K562 (cell line): ENCODE measurements around the gene CKAP5. TPM values are rescaled to one million over a fixed set of nuclear protein-coding genes. Genes with fewer than 3 reads are reported as not detected.
"Not testable (repeated sequence)": the region's sequence is repeated elsewhere in the genome, so short reads cannot be mapped to it uniquely, and the experiment has no call there.

Source experiments
- ATAC-seq: fragments of 200-7000 bp; cut with Tn5 transposase; 3 replicates; pipeline ENCODE4 v1.9.1; 2020; ENCODE audit warnings: moderate library complexity
- BruUV-seq: library from RNA; stranded (reverse); fragments of 400-500 nt; replicated peaks from 2 replicates; lab custom pipeline; 2021; lab: Mats Ljungman, UMichigan
- CTCF ChIA-PET: fragments of 300-600 bp; formaldehyde crosslinking; extraction: SDS; loops from one replicate; lab custom pipeline; 2021; ENCODE audit warnings: low intra/inter-chr PET ratio; lab: Yijun Ruan, JAX
- POLR2A ChIA-PET: fragments of 300-600, 350-650 bp; sonication (Branson Sonifier 250); formaldehyde crosslinking; extraction: SDS; loops from one replicate; lab custom pipeline; 2021; ENCODE audit warnings: antibody characterized with exemption, inconsistent platforms; lab: Yijun Ruan, JAX
- DNase-seq, 4 experiments: peaks; one replicate each; pipeline versions ENCODE4 v3.0.0 to v3.0.0-alpha.2; 2011 to 2018; ENCODE audit warnings: low spot score in 3 of 4, mixed read lengths in 3 of 4; ENCODE audit errors: extremely low read depth in 1 of 4
- FAIRE-seq: peaks from 2 replicates; lab custom pipeline; 2011; peaks lifted over from hg19 to GRCh38; lab: Jason Lieb, UNC
- H2AFZ ChIP-seq: 2 replicates; pipeline ENCODE4 v1.6.0; 2011; ENCODE audit warnings: low read depth, low read length, control low read depth, inconsistent platforms
- H3K27ac ChIP-seq: fragments of 200-600 bp; 3 replicates; pipeline ENCODE4 v1.8.0; 2011; ENCODE audit warnings: low read depth, mild to moderate bottlenecking, control low read depth, inconsistent platforms, low read length, moderate library complexity, mixed read lengths; ENCODE audit errors: extremely low read depth
- H3K27me3 ChIP-seq, 2 experiments: fragments of 300-600 bp in 1 of 2; 2 replicates in 1 of 2; 3 replicates in 1 of 2; pipeline versions ENCODE4 v1.6.0 to v1.8.0; 2011; ENCODE audit warnings: inconsistent platforms in 2 of 2, low read length in 2 of 2, mild to moderate bottlenecking in 1 of 2, mixed read lengths in 1 of 2, moderate library complexity in 1 of 2; ENCODE audit not compliant: control insufficient read depth in 2 of 2, insufficient read depth in 2 of 2
- H3K36me3 ChIP-seq: fragments of 300-600 bp; 3 replicates; pipeline ENCODE4 v1.8.0; 2011; ENCODE audit warnings: mild to moderate bottlenecking, low read length, inconsistent platforms; ENCODE audit not compliant: control insufficient read depth, insufficient read depth
- H3K4me1 ChIP-seq, 2 experiments: fragments of 200-600 bp in 1 of 2; replicated peaks in 1 of 2; 2 replicates in 1 of 2; 3 replicates in 1 of 2; pipeline versions ENCODE4 v1.5.1 to v1.8.0; 2011; ENCODE audit warnings: inconsistent platforms in 2 of 2, low read length in 2 of 2, mild to moderate bottlenecking in 1 of 2, mixed read lengths in 1 of 2, moderate library complexity in 1 of 2; ENCODE audit not compliant: control insufficient read depth in 2 of 2, insufficient read depth in 2 of 2
- H3K4me2 ChIP-seq: 2 replicates; pipeline ENCODE4 v1.6.1; 2011; ENCODE audit warnings: low read length, control low read depth, inconsistent platforms, mixed read lengths; ENCODE audit not compliant: insufficient read depth
- H3K4me3 ChIP-seq: fragments of 200-600 bp; sonication (generic), shearing (Covaris generic); 2 replicates; pipeline ENCODE4 v1.5.1; 2016; ENCODE audit warnings: control low read depth, inconsistent platforms
- H3K79me2 ChIP-seq: fragments of 200-600 bp; 3 replicates; pipeline ENCODE4 v1.8.0; 2011; ENCODE audit warnings: low read length, inconsistent platforms; ENCODE audit not compliant: control insufficient read depth, insufficient read depth
- H3K9ac ChIP-seq, 2 experiments: 2 replicates each; pipeline versions ENCODE4 v1.6.0 to v1.6.1; 2011; ENCODE audit warnings: low read depth in 2 of 2, low read length in 2 of 2, control low read depth in 1 of 2, inconsistent platforms in 1 of 2, mild to moderate bottlenecking in 1 of 2, mixed read lengths in 1 of 2; ENCODE audit not compliant: insufficient read depth in 1 of 2
- H3K9me1 ChIP-seq: one replicate; pipeline ENCODE4 v1.6.0; 2011; ENCODE audit warnings: inconsistent platforms, mild to moderate bottlenecking, low read length, moderate library complexity; ENCODE audit not compliant: control insufficient read depth, insufficient read depth
- H3K9me3 ChIP-seq: replicated peaks from 2 replicates; pipeline ENCODE4 v1.5.1; 2011; ENCODE audit warnings: low read depth, low read length, inconsistent platforms; ENCODE audit not compliant: control insufficient read depth, insufficient read depth
- H4K20me1 ChIP-seq: replicated peaks from 2 replicates; pipeline ENCODE4 v1.6.1; 2011; ENCODE audit warnings: low read length, inconsistent platforms, mixed read lengths; ENCODE audit not compliant: control insufficient read depth, insufficient read depth
- ATF4 ChIP-seq: fragments of 450-650 bp; formaldehyde crosslinking; IDR thresholded peaks from 2 replicates; pipeline ENCODE4 v1.4.0; 2022; ENCODE audit warnings: mild to moderate bottlenecking, moderate library complexity
- CHAMP1 ChIP-seq: fragments of 450-650 bp; IDR thresholded peaks from 2 replicates; pipeline ENCODE4 v1.6.1; 2016; ENCODE audit warnings: mild to moderate bottlenecking
- CXXC5 ChIP-seq: fragments of 250-450 bp; sonication (Bioruptor Pico); IDR thresholded peaks from 2 replicates; pipeline ENCODE4 v1.8.0; 2022; ENCODE audit warnings: inconsistent platforms, mild to moderate bottlenecking, moderate library complexity
- NCOA2 ChIP-seq, 2 experiments: fragments of 450-650 bp; IDR thresholded peaks; 2 replicates each; pipeline ENCODE4 v1.6.1; 2018; ENCODE audit warnings: mild to moderate bottlenecking in 2 of 2, moderate library complexity in 1 of 2; ENCODE audit not compliant: partially characterized antibody in 2 of 2
- POLR2G ChIP-seq: fragments of 200-400 bp; formaldehyde crosslinking; IDR thresholded peaks from 2 replicates; pipeline ENCODE4 v1.6.1; 2017; ENCODE audit warnings: low read depth, mild to moderate bottlenecking, antibody characterized with exemption, low read length, moderate library complexity
- TOE1 ChIP-seq, 2 experiments: fragments of 450-650 bp in 1 of 2; sonication (generic) in 1 of 2; formaldehyde crosslinking in 1 of 2; IDR thresholded peaks; 2 replicates each; pipeline versions ENCODE4 v1.7.1 to v1.8.0; 2016 to 2022; ENCODE audit warnings: borderline replicate concordance in 2 of 2, mild to moderate bottlenecking in 2 of 2, antibody characterized with exemption in 1 of 2, inconsistent platforms in 1 of 2, low read depth in 1 of 2, missing genetic modification reagents in 1 of 2, moderate library complexity in 1 of 2
- YY1 ChIP-seq, 3 experiments: IDR thresholded peaks; 2 replicates each; pipeline ENCODE4 v1.6.1; 2011; ENCODE audit warnings: low read length in 2 of 3, mild to moderate bottlenecking in 2 of 3, moderate library complexity in 2 of 3, borderline replicate concordance in 1 of 3, control low read depth in 1 of 3, low read depth in 1 of 3; ENCODE audit not compliant: insufficient read depth in 3 of 3, insufficient replicate concordance in 2 of 3, control insufficient read depth in 1 of 3, insufficient read length in 1 of 3; ENCODE audit errors: extremely low read depth in 1 of 3
- ZFPM2 ChIP-seq: fragments of 250-450 bp; sonication (Bioruptor Pico); IDR thresholded peaks from 2 replicates; pipeline ENCODE4 v1.5.1; 2022; ENCODE audit warnings: mild to moderate bottlenecking
- ZNF174 ChIP-seq: fragments of 250-450 bp; sonication (Bioruptor Pico); IDR thresholded peaks from 2 replicates; pipeline ENCODE4 v1.4.0; 2020; ENCODE audit warnings: mild to moderate bottlenecking
- ZNF444 ChIP-seq: fragments of 250-450 bp; sonication (Bioruptor Pico); IDR thresholded peaks from 2 replicates; pipeline ENCODE4 v1.4.0; 2020; ENCODE audit warnings: mild to moderate bottlenecking, moderate library complexity
- WGBS: fragments of 100-300 bp; shearing (Covaris generic); methylation state at CpG from one replicate; pipeline ENCODE4 v1.1.6; 2016; ENCODE audit warnings: low coverage, mixed read lengths; ENCODE audit not compliant: insufficient coverage; ENCODE audit errors: missing lambda C conversion rate; 5-methylcytosine and 5-hydroxymethylcytosine counted together
- in situ Hi-C: fragments of 300-500 bp; cut with MboI; formaldehyde crosslinking; loops from 4 replicates; pipeline ENCODE4 v1.15.0; 2018; ENCODE audit warnings: inconsistent platforms, mixed read lengths
- intact Hi-C: fragments of 100-400 bp; cut with micrococcal nuclease; formaldehyde crosslinking; loops from 2 replicates; pipeline ENCODE4 v1.14.2; 2022
- polyA plus RNA-seq, 8 experiments: library from polyadenylated mRNA; depleted of rRNA in 4 of 8; stranded (reverse) in 5 of 8; unstranded in 3 of 8; fragments of >200 nt; fragmentation: Nextera tagmentation in 2 of 8; fragmentation: Illumina TruSeq in 1 of 8; extraction: Ambion mirVana in 2 of 8; extraction: Trizol in 1 of 8; gene quantifications; 2 replicates each; pipeline versions ENCODE4 v1.2.1 to v1.2.3, GENCODE V29; 2011 to 2014; ENCODE audit warnings: inconsistent platforms in 1 of 8, missing spikeins in 1 of 8
- total RNA-seq, 7 experiments: library from RNA; depleted of rRNA in 6 of 7; stranded (reverse); fragments of >200 nt in 6 of 7; fragmentation: Illumina TruSeq in 2 of 7; extraction: Trizol in 2 of 7; gene quantifications; 2 replicates each; pipeline versions ENCODE4 v1.2.1 to v1.2.3, GENCODE V29; 2011 to 2021; ENCODE audit warnings: low replicate concordance in 1 of 7

CKAP5 gene
- total and polyA plus RNA-seq, 9 of the 15 experiments (the other 6 are each of a cell fraction or from before 2014, with no cell fraction given) = 60.1 to 239 (median 139) TPM

GRCh38 chr11:46799725-46800124 lies 46.4 kb downstream of the CKAP5 start:
- in situ Hi-C loops, ATAC-seq, H3K4me3 ChIP-seq, H2AFZ ChIP-seq, H3K9me1 ChIP-seq, BruUV-seq, intact Hi-C loops, H4K20me1 ChIP-seq, H3K27me3 ChIP-seq, H3K9ac ChIP-seq, H3K79me2 ChIP-seq, H3K4me1 ChIP-seq, H3K27ac ChIP-seq, CTCF ChIA-PET, H3K9me3 ChIP-seq, H3K4me2 ChIP-seq, FAIRE-seq, DNase-seq: not testable (repeated sequence)
- WGBS = 100% methylated on average over 2 of the region's 2 CpGs
- POLR2A ChIA-PET = interaction anchor here (1.7 kb wide), 1 partner anchor 13 kb away, joined by 6 read pairs; no protein-coding TSS in a partner anchor
- peaks cover 88% of the 10 kb centered on the region for H3K36me3 ChIP-seq

- CTCF ChIA-PET = no interaction called here
- Histone ChIP-seq H3K9ac (no peak overlapping the region), H3K9me1 (no peaks in the 10 kb centered on the region), H3K4me2 (no peak overlapping the region), H3K4me3 (no peak overlapping the region), H3K27me3 (no peaks in the 10 kb centered on the region), H3K79me2 (no peaks in the 10 kb centered on the region), H3K27ac (no peak overlapping the region), H3K4me1 (no peaks in the 10 kb centered on the region), H3K9me3 (no peaks in the 10 kb centered on the region), H2AFZ (no peak overlapping the region), H4K20me1 (no peaks in the 10 kb centered on the region), H3K36me3 (peaks cover 80% of the 10 kb centered on the region)
- intact Hi-C loops = no loop called here
- in situ Hi-C loops = no loop called here
- no peak for ATAC-seq
- FAIRE-seq = no peak
- no peak for DNase-seq
- no peak for TF ChIP-seq POLR2G
- TF ChIP-seq NCOA2 (IDR thresholded peaks at IDR 0.05; ENCODE audit: partially characterized antibody in 2 of 2) = no peak
- no peak for TF ChIP-seq ATF4 (CRISPR knock-in tag)
- TF ChIP-seq YY1 (IDR thresholded peaks at IDR 0.05; ENCODE audit: borderline replicate concordance in 1 of 3, control insufficient read depth in 1 of 3, extremely low read depth in 1 of 3, insufficient read depth in 3 of 3, insufficient read length in 1 of 3, insufficient replicate concordance in 2 of 3, low read depth in 1 of 3, low read length in 2 of 3) = no peak
- no peak for TF ChIP-seq CHAMP1
- no peak for TF ChIP-seq TOE1 (IDR thresholded peaks at IDR 0.05; ENCODE audit: borderline replicate concordance)
- no peak for TF ChIP-seq TOE1 (CRISPR knock-in tag; IDR thresholded peaks at IDR 0.05; ENCODE audit: borderline replicate concordance, low read depth)
- TF ChIP-seq CXXC5 = no peak
- TF ChIP-seq ZNF444 (CRISPR knock-in tag) = no peak
- TF ChIP-seq ZFPM2 (CRISPR knock-in tag) = no peak
- no peak for TF ChIP-seq ZNF174 (CRISPR knock-in tag)
- no TSS peak for BruUV-seq
- 94% methylated on average over 4 of the region's 4 CpGs for WGBS
- POLR2A ChIA-PET = no interaction called here
These were observed 67.7 kb downstream of the CKAP5 start for GRCh38 chr11:46778416-46778815.
